GM18907 (cell line): ENCODE data around the gene LAMA3.

Experiments used
- ATAC-seq: cut with Tn5 transposase; IDR thresholded peaks from one replicate; pipeline ENCODE4 v1.9.1; 2021; ENCODE audit warnings: mild to moderate bottlenecking, moderate library complexity; ENCODE audit not compliant: unreplicated experiment

Gene LAMA3

DNA sequence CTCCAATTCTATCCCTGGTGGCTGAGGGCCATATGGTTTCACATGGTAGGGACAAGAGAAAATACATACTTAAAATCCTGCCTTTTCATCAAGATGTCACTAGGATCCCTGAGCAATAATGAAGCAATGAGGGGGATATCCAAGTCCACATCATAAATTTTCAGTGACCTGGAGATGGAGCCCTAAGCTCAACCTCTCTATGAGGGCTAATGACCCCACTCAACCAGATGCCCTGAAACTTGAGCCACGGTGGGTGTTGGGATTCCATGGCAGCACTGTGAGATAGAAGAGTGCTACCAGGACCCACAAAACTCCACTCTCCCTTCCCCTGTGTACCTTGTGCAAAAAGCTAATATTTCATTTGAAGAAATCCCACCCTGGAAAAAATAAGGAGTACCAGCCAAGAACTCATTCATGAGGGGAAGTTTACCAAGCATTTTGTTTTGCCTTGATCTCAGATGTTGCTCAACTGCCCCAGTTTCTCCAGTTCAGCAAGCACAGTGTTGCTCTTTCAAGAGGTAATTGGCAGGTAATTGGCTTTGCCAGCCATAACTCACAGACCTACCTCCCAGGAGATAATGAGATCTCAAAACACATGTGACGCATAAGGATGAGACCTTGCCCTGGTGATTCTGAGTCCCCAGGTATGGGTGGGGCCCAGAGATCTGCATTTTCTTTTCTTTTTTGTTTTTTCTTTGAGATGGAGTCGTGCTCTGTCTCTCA is 274.4 kb downstream of the LAMA3 start:
- ATAC-seq, result no peak

DNA sequence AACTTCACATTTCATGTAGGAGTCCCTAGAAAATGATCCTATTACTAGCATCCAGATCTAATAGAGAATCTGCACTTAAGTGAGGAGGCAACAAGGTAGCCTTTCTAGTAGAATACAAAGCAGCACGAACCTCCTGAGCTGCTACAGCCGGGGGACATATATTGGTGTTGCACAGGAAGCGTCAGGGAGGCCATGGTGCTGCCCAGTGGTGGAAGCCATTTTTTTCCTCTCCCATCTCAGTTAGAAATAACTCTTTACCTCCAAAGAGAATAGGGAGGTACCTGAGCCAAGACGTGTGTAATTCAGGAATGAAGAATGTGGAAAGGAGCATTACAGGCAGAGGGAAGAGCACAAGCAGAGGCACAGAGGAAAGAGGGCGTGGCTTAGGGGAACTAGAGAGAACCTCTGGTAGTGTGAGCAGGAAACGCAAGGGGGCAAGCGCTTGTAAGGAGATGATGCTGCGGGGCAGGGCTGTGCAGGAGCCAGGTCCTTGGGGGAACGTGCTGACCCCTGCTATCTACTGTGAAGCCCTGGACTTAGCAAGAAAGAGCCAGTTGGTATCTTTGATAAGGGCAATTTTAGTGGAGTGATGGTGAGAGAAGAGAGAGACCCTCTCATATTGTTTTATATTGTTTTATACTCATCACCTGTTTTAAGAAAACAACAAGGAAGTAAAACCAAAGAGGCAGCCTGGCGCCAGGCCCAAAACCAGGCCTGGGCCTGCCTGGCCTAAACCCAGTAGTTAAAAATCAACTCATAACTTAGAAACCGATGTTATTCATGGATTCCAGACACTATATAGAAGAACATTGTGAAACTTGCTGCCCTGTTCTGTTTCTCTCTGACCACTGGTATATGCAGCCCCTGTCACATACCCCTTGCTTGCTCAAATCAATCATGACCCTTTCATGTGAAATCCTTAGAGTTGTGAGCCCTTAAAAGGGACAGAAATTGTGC is 275.3 kb downstream of the LAMA3 start:
- no peak for ATAC-seq

GRCh38 chr18:23966909-23967308 is 277.7 kb downstream of the LAMA3 start:
- ATAC-seq, result no peak

- ATAC-seq, result peak; percentile 83
Observed at GRCh38 chr18:23967321-23968089, 278.3 kb downstream of the LAMA3 start.

DNA sequence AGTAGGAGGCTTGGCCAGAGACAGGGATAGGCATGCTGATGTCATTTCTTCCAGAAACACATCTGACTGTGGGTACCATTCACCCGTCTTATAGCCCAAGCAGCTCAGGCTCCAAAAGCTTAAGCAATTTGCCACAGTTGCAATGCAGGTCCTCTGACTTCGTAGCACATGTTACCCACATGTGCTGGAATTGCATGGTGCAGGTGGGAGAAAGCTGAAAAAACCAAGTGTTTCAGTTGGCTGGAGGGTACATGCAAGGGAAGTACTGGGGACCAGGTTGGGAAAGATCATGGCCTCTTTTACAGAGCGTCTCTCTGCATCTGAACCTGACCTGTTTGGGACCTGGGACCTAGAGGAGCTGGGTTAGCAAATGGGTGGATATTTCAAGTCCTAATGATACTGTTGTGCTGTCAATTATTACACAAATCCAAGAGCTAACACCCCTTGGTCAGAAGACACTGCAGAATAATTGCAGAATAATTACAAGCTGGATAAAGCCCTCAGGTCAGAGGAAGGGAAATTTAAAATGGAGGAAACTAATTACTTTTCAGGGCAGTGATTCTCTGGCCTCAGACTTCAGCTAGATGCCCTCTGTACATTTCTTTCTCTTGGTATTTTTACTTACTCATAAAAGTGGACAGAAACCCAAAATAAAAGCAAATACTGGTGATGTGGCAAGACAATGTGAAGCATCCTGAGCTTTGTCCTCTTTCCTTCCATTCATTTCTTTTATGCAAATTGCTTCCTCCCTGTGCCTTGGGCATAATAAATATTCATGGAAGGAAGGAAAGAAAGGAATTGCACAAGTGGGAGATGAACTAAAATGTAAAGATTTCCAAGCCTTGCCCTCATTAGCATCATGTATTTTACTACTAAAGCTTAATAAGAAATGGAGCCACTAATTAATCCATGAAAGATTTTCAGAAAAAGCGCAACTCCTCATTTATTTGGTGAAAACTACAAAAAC is 279.7 kb downstream of the LAMA3 start:
- ATAC-seq, result no peak

DNA sequence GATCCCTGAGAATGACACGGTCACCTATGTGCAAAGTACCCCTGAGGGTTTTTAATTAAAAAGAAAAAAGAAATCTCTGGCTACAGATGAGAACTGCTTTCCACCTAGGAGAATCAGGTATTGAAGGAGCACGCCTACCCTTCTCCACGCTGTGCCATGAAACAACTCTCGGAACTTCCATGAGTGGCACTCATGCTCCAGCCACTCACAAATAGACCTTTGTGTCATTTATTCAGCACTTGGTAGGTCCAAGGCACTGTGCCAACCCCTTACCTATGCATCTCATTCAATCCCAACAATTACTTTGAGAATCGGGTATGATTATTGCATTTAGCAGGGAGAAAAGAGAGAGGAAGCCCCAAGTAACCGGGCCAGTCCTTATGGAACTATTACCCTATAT is 280.4 kb downstream of the LAMA3 start:
- no peak for ATAC-seq

DNA sequence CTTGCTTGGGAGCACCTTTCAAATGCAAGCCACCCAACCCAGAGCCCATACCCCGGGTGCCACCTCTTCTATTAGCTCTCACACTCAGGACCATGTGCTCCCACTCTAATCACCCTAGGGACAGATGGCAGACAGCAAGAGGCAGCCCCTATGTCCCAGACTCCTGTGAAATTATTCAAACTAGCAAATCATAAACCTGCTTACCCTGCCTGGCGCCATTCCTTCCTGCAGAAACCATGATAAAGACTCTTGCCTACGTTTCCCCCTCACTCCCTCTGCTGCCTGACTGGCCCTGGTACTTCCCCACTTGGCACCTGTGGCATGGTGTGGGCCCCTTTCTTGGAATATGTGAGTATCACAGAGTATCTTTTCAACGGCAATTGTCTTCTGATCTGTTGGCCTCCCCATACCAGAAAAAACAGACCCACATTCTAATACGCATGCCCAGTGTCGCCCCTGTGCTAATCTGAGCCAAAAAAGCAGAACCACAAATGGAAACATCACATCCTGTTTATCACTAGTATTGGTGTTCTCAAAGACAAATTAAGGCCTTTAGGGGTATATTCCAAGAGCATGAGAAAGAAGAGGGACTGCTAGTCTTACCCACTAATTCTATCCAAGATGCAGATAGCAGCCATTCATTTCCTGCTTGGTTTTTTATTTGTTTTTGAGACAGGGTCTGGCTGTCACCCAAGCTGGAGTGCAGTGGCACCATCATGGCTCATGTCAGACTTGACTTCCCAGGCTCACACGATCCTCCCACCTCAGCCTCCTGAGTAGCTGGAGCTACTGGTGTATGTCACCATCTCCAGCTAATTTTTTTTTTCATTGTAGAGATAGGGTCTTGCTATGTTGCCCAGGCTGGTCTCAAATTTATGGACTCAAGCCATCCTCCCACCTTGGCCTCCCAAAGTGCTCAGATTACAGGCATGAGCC is 281.2 kb downstream of the LAMA3 start:
- no peak for ATAC-seq

- ATAC-seq, result no peak
Observed at GRCh38 chr18:23971097-23971440, 281.8 kb downstream of the LAMA3 start.

GRCh38 chr18:23971666-23972230 is 282.5 kb downstream of the LAMA3 start:
- ATAC-seq, result no peak

DNA sequence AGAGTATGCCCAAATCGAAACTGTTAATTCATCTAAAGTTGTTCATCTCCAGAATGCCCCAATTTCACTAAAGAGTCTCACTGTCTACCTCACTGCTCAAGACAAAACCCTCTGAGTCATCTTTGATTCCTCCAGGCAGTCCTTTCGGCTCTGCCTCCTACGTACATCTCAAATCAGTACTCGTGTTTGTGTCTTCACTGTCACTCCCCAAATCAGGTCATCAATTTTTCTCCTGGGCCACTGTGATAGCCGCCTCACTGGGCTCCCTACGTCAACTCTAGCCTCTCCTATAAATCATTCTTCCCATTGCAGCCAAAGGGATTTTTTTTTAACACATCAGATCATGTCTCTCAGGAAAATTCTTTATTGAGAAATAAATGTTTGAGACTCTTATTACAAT is 283.2 kb downstream of the LAMA3 start:
- peak; percentile 47 for ATAC-seq

DNA sequence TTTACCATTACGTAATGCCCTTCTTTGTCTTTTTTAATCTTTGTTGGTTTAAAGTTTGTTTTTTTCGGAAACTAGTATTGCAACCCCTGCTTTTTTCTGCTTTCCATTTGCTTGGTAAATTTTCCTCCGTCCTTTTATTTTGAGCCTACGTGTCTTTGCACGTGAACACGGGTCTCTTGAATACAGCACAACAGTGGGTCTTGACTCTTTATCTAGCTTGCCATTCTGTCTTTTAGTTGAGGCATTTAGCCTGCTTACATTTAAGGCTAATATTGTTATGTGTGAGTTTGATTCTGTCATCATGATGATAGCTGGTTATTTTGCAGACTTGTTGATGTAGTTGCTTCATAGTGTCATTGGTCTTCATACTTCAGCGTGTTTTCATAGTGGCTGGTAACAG is 287.9 kb downstream of the LAMA3 start:
- ATAC-seq, result no peak

GRCh38 chr18:23977719-23978483 is 288.6 kb downstream of the LAMA3 start:
- ATAC-seq, result no peak

DNA sequence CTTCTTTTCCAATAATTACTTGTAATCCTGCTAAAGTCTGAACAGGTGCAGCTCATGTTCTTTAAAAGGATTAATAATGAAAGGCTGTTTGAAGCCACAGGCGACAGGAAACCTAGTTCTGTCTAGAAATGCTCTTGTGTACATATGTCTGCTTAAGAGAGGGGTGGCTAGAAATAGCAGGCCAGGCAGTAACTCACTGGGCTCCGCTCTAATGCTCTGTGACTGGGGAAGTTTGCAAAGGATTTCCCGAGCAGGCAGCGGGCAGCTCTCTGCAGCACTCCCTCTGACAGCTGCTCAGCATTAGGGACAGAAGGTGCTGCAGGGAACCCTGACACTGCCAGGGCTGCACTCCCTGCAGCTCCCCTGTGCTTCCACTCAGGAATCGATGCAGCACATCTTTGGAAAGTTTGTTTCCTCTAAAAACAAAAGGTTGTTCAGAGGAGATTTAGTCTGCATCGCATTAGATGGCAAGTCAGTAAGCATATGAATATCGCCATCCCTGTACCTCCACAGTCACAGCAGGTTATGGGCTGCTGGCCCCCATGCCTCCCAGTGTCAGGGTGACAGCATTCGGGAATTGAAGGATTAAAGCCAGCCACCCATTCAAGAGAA is 292.2 kb downstream of the LAMA3 start:
- ATAC-seq, result peak; percentile 88

DNA sequence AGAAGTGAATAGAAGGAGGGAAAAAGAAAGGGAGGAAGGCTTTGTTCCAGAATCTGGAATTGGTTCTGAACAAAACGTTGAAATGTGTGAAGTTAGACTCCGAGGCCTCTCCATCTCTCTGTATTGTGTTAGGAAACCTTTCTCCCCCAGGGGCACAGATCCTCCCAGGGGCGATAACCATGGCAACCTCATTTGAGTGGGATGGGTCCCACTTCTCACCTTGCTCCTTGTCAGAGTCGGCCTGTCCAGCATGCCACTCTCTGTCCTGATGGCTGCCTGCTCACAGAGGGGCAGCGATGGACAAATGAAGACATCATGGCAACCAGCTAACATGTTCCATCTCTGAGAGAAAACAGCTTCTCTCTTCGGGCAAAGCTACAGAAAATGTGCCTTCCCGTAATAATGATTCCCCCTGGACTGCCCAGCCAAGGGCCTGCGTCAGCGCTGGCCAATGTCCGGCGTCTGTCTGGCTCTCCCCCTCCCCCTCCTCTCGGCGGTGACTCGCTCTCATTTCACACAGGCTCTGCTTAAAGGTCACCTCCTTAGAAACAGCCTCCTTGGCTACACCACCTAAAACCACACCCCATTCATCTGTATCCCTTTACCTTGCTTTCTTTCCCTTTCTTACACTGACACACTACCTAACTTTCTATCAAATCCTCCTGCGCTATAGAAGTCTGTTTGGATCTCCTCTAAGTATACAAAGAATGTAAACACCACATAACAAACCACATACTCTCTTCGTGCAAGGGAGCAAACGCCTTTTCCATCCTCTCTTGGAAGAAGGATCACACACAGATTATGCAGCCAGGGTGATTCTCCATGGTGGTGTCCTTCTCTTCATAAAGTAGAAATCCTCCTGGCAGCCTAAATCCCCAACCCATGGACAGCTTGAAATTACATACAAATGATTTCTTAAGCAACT is 293.2 kb downstream of the LAMA3 start:
- ATAC-seq, result no peak

DNA sequence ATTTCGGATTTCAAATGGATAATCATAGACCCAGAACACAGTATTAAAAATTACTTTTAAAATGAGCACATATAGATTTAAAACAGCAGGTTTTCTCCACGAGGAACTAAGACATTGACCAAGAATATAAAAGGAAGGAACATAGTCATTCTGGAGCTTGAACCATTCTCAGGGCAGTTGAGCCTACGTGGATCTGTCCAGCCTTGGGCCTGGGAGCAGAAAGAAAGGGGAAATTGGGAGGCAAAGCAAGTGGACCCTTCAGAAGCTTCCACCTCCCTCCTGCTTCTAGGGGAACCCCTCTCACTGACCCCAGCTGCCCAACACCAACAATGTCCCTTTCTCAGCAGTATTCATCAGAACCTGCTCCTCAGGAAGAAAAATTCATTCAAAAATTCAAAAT is 293.9 kb downstream of the LAMA3 start:
- no peak for ATAC-seq

GRCh38 chr18:23986600-23987359 is 297.5 kb downstream of the LAMA3 start:
- no peak for ATAC-seq
